Measurements from ENCODE around the gene ZNF423. TPM values are rescaled to one million over a fixed set of nuclear protein-coding genes. Genes with fewer than 3 reads are reported as not detected.

ZNF423 gene
- total and polyA plus RNA-seq, 2 of the 13 experiments (the other 11 are each of a cell fraction or from before 2014, with no cell fraction given), result 0.07 to 0.31 TPM

- in situ Hi-C loops (cut with HindIII; ENCODE audit: extremely low pct_ligation_motif_present, low pct_unique_long_range_greater_than_20kb) (loop anchor here (10.0 kb wide), 1 partner anchor 425 kb away; no protein-coding TSS in a partner anchor), intact Hi-C loops (cut with micrococcal nuclease; ENCODE audit: unreplicated experiment) (no loop called here)
- CTCF ChIA-PET (ENCODE audit: low intra/inter-chr PET ratio, low total read pairs), result no interaction called here
- Histone ChIP-seq H3K27ac (ENCODE audit: extremely low read length, insufficient read depth, low read length) (no peak overlapping the region), H4K20me1 (ENCODE audit: insufficient read depth, low read length) (no peaks in the 10 kb centered on the region), H3K4me2 (ENCODE audit: low read depth, low read length) (no peak overlapping the region), H3K4me3 (replicated peaks in 1 of 3; ENCODE audit: insufficient read depth in 1 of 3, low read depth in 2 of 3, low read length in 3 of 3) (no peak overlapping the region), H3K9me3 (ENCODE audit: low read length) (no peaks in the 10 kb centered on the region), H2AFZ (ENCODE audit: low read length) (no peak overlapping the region), H3K36me3 (replicated peaks in 1 of 2; ENCODE audit: control insufficient read depth in 1 of 2, insufficient read depth in 2 of 2, low read length in 2 of 2) (no peaks in the 10 kb centered on the region), H3K79me2 (ENCODE audit: insufficient read depth, low read length) (no peaks in the 10 kb centered on the region), H3K27me3 (ENCODE audit: control insufficient read depth in 1 of 2, insufficient read depth in 2 of 2, low read length in 2 of 2) (no peaks in the 10 kb centered on the region; a peak in 2 of 5 replicates), H3K9ac (ENCODE audit: insufficient read depth, low read depth, low read length) (no peak overlapping the region), H3K4me1 (ENCODE audit: insufficient read depth, low read length) (peaks cover 22% of the 10 kb centered on the region)
- ATAC-seq (no peak), FAIRE-seq (no peak), DNase-seq (ENCODE audit: low spot score) (no peak)
- BruUV-seq (replicated peaks), result no TSS peak
- TF ChIP-seq SRSF1 (optimal IDR thresholded peaks at IDR 0.05; ENCODE audit: low read depth, low read length) (no peak), ZKSCAN1 (IDR thresholded peaks at IDR 0.05; ENCODE audit: low read length) (no peak), ZNF275 (CRISPR knock-in tag; IDR thresholded peaks at IDR 0.05; ENCODE audit: borderline replicate concordance) (no peak), NCOR1 (IDR thresholded peaks at IDR 0.05; ENCODE audit: borderline replicate concordance, low read length) (no peak), ZNF350 (CRISPR knock-in tag; IDR thresholded peaks at IDR 0.05; ENCODE audit: borderline replicate concordance, low read depth) (no peak), ZNF335 (CRISPR knock-in tag; IDR thresholded peaks at IDR 0.05) (no peak), ZNF839 (CRISPR knock-in tag; IDR thresholded peaks at IDR 0.05; ENCODE audit: borderline replicate concordance) (no peak), NR2F1 (CRISPR knock-in tag; IDR thresholded peaks at IDR 0.05) (no peak)
- POLR2A ChIA-PET, result no interaction called here
- WGBS (ENCODE audit: low lambda C conversion rate), result 48% methylated on average over 6 of the region's 7 CpGs
Measured at GRCh38 chr16:49499869-49500610, 355.9 kb downstream of the ZNF423 start.

Data from HepG2 (cell line).